ENCODE results near the gene FARSB.
"Not testable (repeated sequence)": the region's sequence is repeated elsewhere in the genome, so short reads cannot be mapped to it uniquely, and the experiment has no call there.

The FARSB gene

DNA sequence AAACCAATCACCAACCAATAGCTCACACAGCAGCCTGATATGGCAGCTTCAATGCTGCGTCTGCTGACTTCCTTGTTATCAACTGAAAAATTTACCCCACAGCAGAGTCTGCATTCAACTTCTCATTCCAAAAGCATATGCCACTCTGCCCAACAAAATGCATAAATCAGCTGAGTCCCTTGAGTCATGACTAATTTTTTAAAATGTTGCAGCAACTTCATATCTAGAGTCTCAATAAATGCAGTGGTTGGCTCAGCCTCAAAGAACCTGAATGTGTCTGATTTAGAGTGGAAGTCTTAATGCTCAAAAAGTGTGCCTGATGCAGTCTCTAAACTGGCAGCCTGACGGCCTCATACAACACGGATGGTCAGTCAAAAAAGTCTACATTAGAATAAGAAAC lies 46.5 kb downstream of the FARSB start:
- no peak overlapping the region for H3K4me3 ChIP-seq (ENCODE audit: low read depth, low read length)

- no peak overlapping the region for H3K4me3 ChIP-seq (ENCODE audit: low read depth, low read length)
Observed at GRCh38 chr2:222608081-222608480, 47.8 kb downstream of the FARSB start.

DNA sequence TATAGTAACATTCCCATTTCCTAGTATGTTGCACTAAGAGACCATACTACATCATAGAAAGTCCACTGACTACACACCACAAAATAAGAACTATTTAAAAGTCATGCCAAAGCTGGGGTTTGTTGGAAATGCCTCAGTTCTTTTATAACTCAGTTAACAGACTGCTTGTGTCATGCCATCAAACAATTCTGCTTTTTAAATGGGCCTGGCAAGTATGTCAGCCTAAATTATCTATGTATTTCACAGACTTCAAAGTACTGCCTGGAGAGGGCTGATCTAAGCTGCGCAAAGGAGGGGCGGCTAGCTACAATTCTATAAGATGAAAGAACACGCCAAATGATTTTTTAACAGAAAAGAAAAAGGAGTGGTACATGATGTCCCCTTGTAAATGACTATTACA lies 49.6 kb downstream of the FARSB start:
- H3K4me3 ChIP-seq (ENCODE audit: low read depth, low read length), result no peak overlapping the region

- no peak overlapping the region for H3K4me3 ChIP-seq (ENCODE audit: low read depth, low read length)
Observed at GRCh38 chr2:222604749-222605515, 51.0 kb downstream of the FARSB start.

DNA sequence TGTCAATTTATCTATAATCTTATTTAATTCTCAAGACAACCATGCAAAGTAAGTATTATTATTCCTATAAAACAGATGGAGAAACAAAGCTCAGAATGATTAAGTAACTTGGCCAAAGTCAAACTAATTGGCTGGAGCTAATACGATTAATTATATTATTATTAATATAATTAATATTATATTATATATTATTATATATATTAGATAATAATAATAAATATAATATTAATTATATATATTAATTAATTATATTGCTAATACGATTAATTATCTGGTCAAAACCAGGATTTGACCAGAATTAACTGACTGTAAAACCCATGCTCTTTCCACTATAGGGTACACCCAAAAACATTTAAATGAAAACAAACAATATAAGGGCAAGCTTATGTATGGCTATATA lies 52.4 kb downstream of the FARSB start:
- no peak overlapping the region for H3K4me3 ChIP-seq (ENCODE audit: low read depth, low read length)

GRCh38 chr2:222598611-222599010 lies 57.3 kb downstream of the FARSB start:
- H3K4me3 ChIP-seq (ENCODE audit: low read depth, low read length), result no peak overlapping the region

DNA sequence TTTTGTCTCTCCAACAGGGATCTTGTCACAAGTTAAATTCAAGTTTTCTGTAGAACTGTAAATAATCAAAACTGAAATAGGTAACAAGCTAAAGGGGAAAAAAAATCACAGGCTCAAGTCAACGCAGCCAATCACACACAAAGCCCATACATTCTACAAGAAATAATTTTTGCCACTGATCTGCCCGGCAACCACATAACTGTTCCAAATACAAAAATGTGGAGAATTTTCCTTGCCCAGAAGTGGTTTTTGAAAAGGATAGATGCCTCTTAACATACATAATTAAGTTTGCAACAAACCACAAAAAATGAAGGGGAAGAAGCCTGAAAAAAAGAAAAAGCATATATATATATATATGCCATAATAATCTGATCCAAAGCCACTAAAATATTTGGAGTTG lies 60.3 kb downstream of the FARSB start:
- no peak overlapping the region for H3K4me3 ChIP-seq (ENCODE audit: low read depth, low read length)

DNA sequence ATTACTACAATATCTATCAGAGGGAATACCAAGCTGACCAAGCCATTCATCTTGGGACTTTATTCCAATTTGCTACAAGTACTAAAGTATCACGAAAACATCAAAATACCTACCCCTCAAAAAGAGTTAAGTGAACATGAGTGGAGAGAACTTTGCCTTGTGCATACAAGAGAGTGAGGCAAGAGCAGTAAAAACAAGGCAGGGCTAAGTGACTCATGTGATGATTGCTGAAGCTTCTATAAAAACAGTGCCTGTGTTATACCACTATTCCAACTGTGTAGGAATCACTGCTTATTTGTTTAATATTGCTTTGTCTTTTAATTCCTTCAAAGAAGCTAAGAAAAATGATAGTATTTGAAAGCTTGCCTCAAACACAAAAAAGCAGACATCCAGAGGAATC lies 61.2 kb downstream of the FARSB start:
- no peak overlapping the region for H3K4me3 ChIP-seq (ENCODE audit: low read depth, low read length)

GRCh38 chr2:222592176-222592575 lies 63.7 kb downstream of the FARSB start:
- no peak overlapping the region for H3K4me3 ChIP-seq (ENCODE audit: low read depth, low read length)

DNA sequence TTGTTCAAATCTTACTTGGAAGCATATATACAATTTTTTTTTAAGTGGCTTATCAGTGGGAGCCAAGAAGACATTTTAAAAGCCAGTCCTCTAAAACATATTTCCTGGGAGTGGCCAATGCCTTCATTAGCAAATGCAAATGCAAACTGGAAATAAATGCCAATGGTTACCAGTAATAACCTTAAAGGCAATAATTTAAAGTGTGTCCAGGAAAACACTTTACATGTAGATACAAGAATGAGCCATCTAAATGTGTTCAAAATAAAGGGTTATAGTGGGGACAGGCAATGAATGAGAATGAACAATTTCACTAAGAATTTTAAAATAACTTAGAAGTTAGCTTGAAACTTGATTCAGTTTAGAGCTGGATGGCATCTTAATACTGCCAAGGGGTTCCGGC lies 64.2 kb downstream of the FARSB start:
- H3K4me3 ChIP-seq (ENCODE audit: low read depth, low read length), result no peak overlapping the region

GRCh38 chr2:222584589-222584988 lies 71.3 kb downstream of the FARSB start:
- H3K4me3 ChIP-seq (ENCODE audit: low read depth, low read length), result not testable (repeated sequence)

DNA sequence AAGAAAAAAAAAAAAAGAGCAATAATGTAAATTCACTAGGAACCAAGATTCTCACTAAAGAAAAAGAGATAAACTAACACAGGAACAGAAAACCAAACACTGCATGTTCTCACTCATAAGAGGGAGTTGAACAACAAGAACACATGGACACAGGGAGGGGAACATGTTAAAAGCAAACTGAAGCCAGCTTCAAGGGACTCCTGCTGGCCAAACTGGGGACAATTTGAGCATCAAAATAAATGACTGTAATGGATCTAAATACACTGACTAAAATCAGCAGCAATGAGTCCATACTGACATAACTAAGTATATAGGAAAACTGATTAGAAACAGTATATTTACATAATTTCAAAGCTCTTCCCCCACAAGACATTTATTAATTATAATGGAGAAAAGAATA lies 73.0 kb downstream of the FARSB start:
- H3K4me3 ChIP-seq (ENCODE audit: low read depth, low read length), result no peak overlapping the region

DNA sequence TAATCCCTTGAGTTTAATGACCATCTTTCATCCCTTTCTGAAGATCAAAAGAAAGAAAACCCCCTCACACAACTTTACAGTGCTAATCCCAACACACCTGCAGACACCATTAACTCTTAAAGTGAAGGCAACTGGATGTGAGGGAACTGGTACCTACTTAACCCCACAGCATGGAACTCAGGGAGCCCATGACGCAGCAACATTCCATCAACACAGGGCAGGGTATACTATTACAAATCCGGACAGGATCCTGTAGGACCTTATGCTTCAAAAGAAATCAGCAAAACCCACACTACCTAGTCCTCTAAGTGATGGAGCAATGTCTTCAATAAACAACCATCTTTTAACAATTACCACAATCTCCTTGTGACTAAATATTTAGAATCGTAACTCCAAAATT lies 78.6 kb downstream of the FARSB start:
- no peak overlapping the region for H3K4me3 ChIP-seq (ENCODE audit: low read depth, low read length)

DNA sequence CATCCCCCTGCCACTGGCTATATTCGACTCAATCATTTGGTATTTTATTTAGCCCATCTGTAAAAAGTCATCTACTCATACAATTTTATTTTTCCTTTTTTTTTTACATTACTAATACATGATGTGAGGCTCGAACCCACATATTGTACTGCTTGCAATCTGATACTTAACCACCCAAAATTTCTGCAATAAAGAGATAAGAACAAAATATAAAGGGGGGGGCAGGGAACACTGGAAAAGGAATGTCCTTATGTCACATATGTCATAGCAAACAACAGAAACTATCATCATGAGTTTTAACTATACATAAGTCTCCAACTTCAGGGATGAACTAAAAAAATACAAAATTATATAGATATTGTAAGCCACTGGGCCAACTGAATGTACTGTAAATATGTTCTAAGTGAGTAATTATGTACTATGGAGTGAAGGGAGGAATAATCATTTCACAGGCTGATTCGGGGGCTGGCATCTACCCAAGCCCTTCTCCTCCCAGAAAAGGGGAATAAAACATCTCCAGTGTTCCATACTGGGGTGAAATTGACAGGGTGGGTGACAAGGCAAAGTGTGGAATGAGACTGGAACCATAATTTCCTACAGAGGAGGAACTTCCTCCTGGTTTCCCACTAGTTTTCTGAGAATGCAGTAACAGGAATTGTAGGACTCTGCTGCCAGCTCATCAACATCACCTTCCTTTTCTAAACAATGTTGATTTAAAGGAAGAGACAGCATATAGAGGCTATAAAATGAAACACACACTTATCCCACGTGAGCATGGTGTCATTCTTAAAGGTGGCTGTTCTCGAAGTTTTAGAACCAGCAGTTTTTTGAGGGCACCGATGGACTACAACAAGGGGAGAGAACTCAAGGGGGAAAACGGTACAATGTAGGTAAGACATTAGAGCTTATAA lies 79.5 kb downstream of the FARSB start:
- no peak overlapping the region for H3K4me3 ChIP-seq (ENCODE audit: low read depth, low read length)

- H3K4me3 ChIP-seq (ENCODE audit: low read depth, low read length), result no peak overlapping the region
Observed at GRCh38 chr2:222575618-222576017, 80.3 kb downstream of the FARSB start.

- H3K4me3 ChIP-seq (ENCODE audit: low read depth, low read length), result no peak overlapping the region
Observed at GRCh38 chr2:222572751-222573174, 83.1 kb downstream of the FARSB start.

DNA sequence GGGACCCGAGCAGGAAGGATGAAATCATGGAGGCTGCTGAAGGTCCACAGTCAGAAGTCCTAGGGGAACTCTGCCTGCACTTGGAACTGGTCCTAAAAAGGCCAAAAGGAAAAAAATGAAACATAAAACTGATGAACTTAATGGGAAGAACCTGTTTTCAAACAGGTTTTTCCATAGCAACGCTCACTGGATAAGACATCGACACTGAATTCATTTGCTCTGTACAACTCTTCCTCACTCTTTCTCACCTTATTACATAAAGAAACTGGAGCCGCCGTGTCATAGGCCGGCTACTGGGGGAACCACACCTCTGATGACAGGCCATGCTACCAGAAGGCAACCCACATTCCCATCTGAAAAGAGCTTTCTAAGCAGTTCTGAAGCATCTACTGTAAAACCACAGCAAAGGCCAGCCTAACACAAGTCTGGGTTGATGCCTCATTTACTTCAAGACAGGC lies 83.6 kb downstream of the FARSB start:
- H3K4me3 ChIP-seq (ENCODE audit: low read depth, low read length), result no peak overlapping the region

DNA sequence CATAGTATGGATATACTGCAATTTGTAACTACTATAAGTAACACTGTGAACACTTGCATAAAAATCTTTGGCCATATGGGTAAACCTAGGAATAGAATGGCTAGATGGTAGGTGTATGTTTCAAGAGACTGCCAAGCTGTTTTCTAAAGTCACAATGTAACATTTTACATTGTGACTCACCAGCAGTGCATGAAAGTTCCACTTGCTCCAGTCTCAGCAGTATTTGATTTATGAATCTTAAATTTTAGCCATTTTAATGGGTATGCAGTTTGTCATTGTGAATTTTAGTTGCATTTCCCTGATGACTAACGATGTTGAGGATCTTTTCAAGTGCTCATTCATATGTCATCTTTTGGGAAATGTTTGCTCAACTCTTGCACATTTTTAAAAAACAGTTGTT lies 86.1 kb downstream of the FARSB start:
- no peak overlapping the region for H3K4me3 ChIP-seq (ENCODE audit: low read depth, low read length)

GRCh38 chr2:222568865-222569264 lies 87.0 kb downstream of the FARSB start:
- no peak overlapping the region for H3K4me3 ChIP-seq (ENCODE audit: low read depth, low read length)

- H3K4me3 ChIP-seq (ENCODE audit: low read depth, low read length), result no peak overlapping the region
Observed at GRCh38 chr2:222566229-222566628, 89.7 kb downstream of the FARSB start.

DNA sequence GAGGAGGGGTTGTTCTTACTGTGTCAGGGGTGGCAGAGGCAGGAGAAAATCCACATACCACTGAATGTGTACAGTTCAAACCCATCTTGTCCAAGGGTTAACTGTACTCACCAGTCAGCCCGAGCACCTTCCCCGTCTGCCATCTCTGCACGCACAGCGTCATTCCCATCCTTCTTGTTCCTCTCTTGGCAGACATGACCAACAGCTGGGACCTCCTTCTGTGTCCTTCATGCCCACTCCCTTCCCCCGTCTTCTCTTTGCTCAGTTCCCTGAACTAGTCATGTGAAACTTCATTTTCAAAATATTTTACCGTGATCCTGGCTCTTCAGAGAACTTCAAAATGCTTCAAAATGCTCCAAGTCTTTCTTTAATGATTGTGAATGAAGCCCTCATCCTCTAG lies 92.0 kb downstream of the FARSB start:
- H3K4me3 ChIP-seq (ENCODE audit: low read depth, low read length), result no peak overlapping the region

GRCh38 chr2:222563106-222563718 lies 92.7 kb downstream of the FARSB start:
- no peak overlapping the region for H3K4me3 ChIP-seq (ENCODE audit: low read depth, low read length)

All from iPS-11a (cell line).